Neuronal stem cell (in vitro differentiated cells): ENCODE results near the gene IGFL3. TPM values are rescaled to one million over a fixed set of nuclear protein-coding genes. Genes with fewer than 3 reads are reported as not detected.
"Not testable (repeated sequence)": the region's sequence is repeated elsewhere in the genome, so short reads cannot be mapped to it uniquely, and the experiment has no call there.

Experiments used
- DNase-seq: peaks from one replicate; pipeline ENCODE4 v3.0.0-alpha.2; 2013; ENCODE audit warnings: low spot score
- H2AFZ ChIP-seq: one replicate; pipeline ENCODE4 v1.6.1; 2013; ENCODE audit warnings: mild to moderate bottlenecking, low read length, inconsistent platforms
- H2AK5ac ChIP-seq: 2 replicates; pipeline ENCODE4 v1.6.1; 2013; ENCODE audit warnings: low read depth, mild to moderate bottlenecking, inconsistent platforms, low read length, moderate library complexity, mixed read lengths
- H2BK120ac ChIP-seq: 2 replicates; pipeline ENCODE4 v1.6.1; 2013; ENCODE audit warnings: low read depth, mild to moderate bottlenecking, inconsistent platforms, low read length, moderate library complexity, mixed read lengths
- H2BK12ac ChIP-seq: one replicate; pipeline ENCODE4 v1.6.1; 2013; ENCODE audit warnings: low read length, inconsistent platforms
- H2BK15ac ChIP-seq: 2 replicates; pipeline ENCODE4 v1.6.1; 2013; ENCODE audit warnings: mild to moderate bottlenecking, low read length, inconsistent platforms, mixed read lengths
- H2BK5ac ChIP-seq: one replicate; pipeline ENCODE4 v1.6.1; 2013; ENCODE audit warnings: inconsistent platforms, mild to moderate bottlenecking, low read length, moderate library complexity
- H3K14ac ChIP-seq: one replicate; pipeline ENCODE4 v1.6.1; 2013; ENCODE audit warnings: low read length, inconsistent platforms
- H3K18ac ChIP-seq: 2 replicates; pipeline ENCODE4 v1.6.1; 2013; ENCODE audit warnings: low read length, inconsistent platforms
- H3K23ac ChIP-seq: 2 replicates; pipeline ENCODE4 v1.6.1; 2013; ENCODE audit warnings: low read depth, mild to moderate bottlenecking, mixed read lengths, low read length, inconsistent platforms; ENCODE audit not compliant: poor library complexity
- H3K27ac ChIP-seq: replicated peaks from 3 replicates; pipeline ENCODE4 v1.5.1; 2013; ENCODE audit warnings: low read length, inconsistent platforms
- H3K27me3 ChIP-seq, 3 experiments: 2 replicates each; pipeline ENCODE4 v1.6.1; 2013; ENCODE audit warnings: low read length in 3 of 3, mild to moderate bottlenecking in 2 of 3, inconsistent platforms in 1 of 3, low read depth in 1 of 3, mixed read lengths in 1 of 3, moderate library complexity in 1 of 3; ENCODE audit not compliant: control insufficient read depth in 3 of 3, insufficient read depth in 3 of 3
- H3K36me3 ChIP-seq, 2 donors: replicated peaks in 1 of 2; 2 replicates each; pipeline ENCODE4 v1.6.1; 2013; ENCODE audit warnings: low read length in 2 of 2; ENCODE audit not compliant: control insufficient read depth in 2 of 2, insufficient read depth in 2 of 2
- H3K4ac ChIP-seq: 2 replicates; pipeline ENCODE4 v1.6.1; 2013; ENCODE audit warnings: inconsistent platforms, mild to moderate bottlenecking, low read length, moderate library complexity
- H3K4me1 ChIP-seq, 2 donors: 1 replicate in 1 of 2; 2 replicates in 1 of 2; pipeline ENCODE4 v1.6.1; 2013; ENCODE audit warnings: low read length in 2 of 2, low read depth in 1 of 2; ENCODE audit not compliant: control insufficient read depth in 2 of 2, insufficient read depth in 1 of 2
- H3K4me2 ChIP-seq: one replicate; pipeline ENCODE4 v1.6.1; 2013; ENCODE audit warnings: mild to moderate bottlenecking, low read length, inconsistent platforms; ENCODE audit not compliant: insufficient read depth, poor library complexity, severe bottlenecking
- H3K4me3 ChIP-seq, 2 donors: 2 replicates each; pipeline ENCODE4 v1.5.1; 2013; ENCODE audit warnings: low read length in 2 of 2, mild to moderate bottlenecking in 2 of 2, inconsistent platforms in 1 of 2, moderate library complexity in 1 of 2
- H3K79me1 ChIP-seq: one replicate; pipeline ENCODE4 v1.6.1; 2013; ENCODE audit warnings: low read depth, mild to moderate bottlenecking, inconsistent platforms, low read length, moderate library complexity
- H3K9ac ChIP-seq: one replicate; pipeline ENCODE4 v1.6.1; 2013; ENCODE audit warnings: mild to moderate bottlenecking, low read depth, low read length, inconsistent platforms; ENCODE audit not compliant: poor library complexity
- H3K9me3 ChIP-seq, 2 donors: replicated peaks in 1 of 2; 2 replicates each; pipeline versions ENCODE3 to v1.6.1; 2013; ENCODE audit warnings: low read length in 2 of 2, mild to moderate bottlenecking in 2 of 2, inconsistent platforms in 1 of 2, low read depth in 1 of 2, mixed read lengths in 1 of 2, moderate library complexity in 1 of 2; ENCODE audit not compliant: control insufficient read depth in 2 of 2, insufficient read depth in 1 of 2
- H4K8ac ChIP-seq: one replicate; pipeline ENCODE4 v1.6.1; 2013; ENCODE audit warnings: low read depth, mild to moderate bottlenecking, inconsistent platforms, low read length, moderate library complexity
- H4K91ac ChIP-seq: one replicate; pipeline ENCODE4 v1.6.1; 2013; ENCODE audit warnings: low read length, low read depth, mild to moderate bottlenecking, inconsistent platforms; ENCODE audit not compliant: poor library complexity
- WGBS, 2 donors: extraction: QIAGEN DNeasy Blood & Tissue Kit; methylation state at CpG; one replicate each; pipeline ENCODE4 v1.1.7; 2013; ENCODE audit warnings: missing lambda C conversion rate in 2 of 2, mixed read lengths in 1 of 2; ENCODE audit not compliant: insufficient read length in 2 of 2, insufficient replicate concordance in 1 of 2; ENCODE audit errors: extremely low coverage in 2 of 2; 5-methylcytosine and 5-hydroxymethylcytosine counted together
- polyA plus RNA-seq, 2 experiments: library from polyadenylated mRNA; stranded (reverse); fragments of 200-250 nt; gene quantifications; one replicate each; pipeline ENCODE4 v1.2.3, GENCODE V29; 2013

The IGFL3 gene
- 0.08 TPM for polyA plus RNA-seq (2013, experiment 1 of 2)
- polyA plus RNA-seq (2013, experiment 2 of 2), result 0.21 TPM

DNA sequence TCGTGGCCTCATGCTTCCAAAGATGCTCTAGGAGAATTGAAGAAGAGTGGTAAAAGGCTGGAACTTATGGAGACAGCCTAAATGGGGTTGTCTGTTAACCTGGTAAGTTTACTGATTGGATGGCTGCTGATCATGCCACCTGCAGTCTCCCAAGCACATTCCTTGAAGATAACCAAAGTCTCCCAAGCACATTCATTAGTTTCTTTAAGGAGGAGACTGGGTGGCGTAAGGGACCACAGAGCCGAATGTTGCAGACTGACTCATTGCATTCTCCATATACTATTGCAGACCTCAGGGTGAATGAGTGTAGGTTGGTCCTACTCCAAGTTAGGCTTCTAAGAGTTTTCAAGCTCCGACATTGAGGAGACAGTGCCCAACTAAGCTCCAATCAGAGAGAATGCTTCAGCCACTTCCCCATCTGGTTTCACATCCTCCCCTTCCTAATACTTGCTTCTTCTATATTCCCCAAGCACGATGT lies at the start of gene IGFL3:
Gene IGFL3, minus strand, starts transcription at position 51 of the 478 bp plus-strand sequence. Its CDS starts 39 bp downstream, at position 12.
- Histone ChIP-seq H4K8ac (no peak within 1 kb of the TSS), H3K9ac (no peak within 1 kb of the TSS)
- WGBS, 2 donors, result no CpG with 5 or more reads among the region's 5 CpGs

GRCh38 chr19:46173886-46174480 lies 49.5 kb upstream of the IGFL3 start:
- Histone ChIP-seq H3K23ac (no peak overlapping the region), H3K9ac (no peak overlapping the region), H3K79me1 (no peaks in the 10 kb centered on the region), H3K4ac (no peak overlapping the region), H2BK5ac (no peak overlapping the region), H2AFZ (no peak overlapping the region), H3K9me3 (no peaks in the 10 kb centered on the region), H2BK120ac (no peak overlapping the region), H3K18ac (no peak overlapping the region), H2BK12ac (no peak overlapping the region), H2AK5ac (no peak overlapping the region), H3K4me3 (no peak overlapping the region), H3K14ac (no peak overlapping the region), H2BK15ac (no peak overlapping the region), H3K27ac (no peak overlapping the region), H4K8ac (no peak overlapping the region), H3K36me3 (no peaks in the 10 kb centered on the region), H3K27me3 (peaks cover 0 to 8% (median 0%) of the 10 kb centered on the region in 3 experiments), H3K4me2 (no peak overlapping the region), H4K91ac (no peak overlapping the region), H3K4me1 (no peaks in the 10 kb centered on the region)
- WGBS, 2 donors, result no CpG with 5 or more reads among the region's 8 CpGs
- DNase-seq, result no peak

More for the DNA sequence above, at the start of gene IGFL3:
- no peak within 1 kb of the TSS for H3K23ac ChIP-seq
- no peak within 1 kb of the TSS for H3K4ac ChIP-seq
- no peak within 1 kb of the TSS for H4K91ac ChIP-seq
- H3K18ac ChIP-seq, result no peak within 1 kb of the TSS
- H3K4me2 ChIP-seq, result no peak within 1 kb of the TSS
- H3K4me1 ChIP-seq, result peaks cover 2 to 3% of the 10 kb centered on the region in 2 donors
- no peaks in the 10 kb centered on the region for H3K79me1 ChIP-seq
- H2BK120ac ChIP-seq, result no peak within 1 kb of the TSS
- H2BK12ac ChIP-seq, result no peak within 1 kb of the TSS
- H3K27ac ChIP-seq, result no peak within 1 kb of the TSS
- no peak for DNase-seq
- H3K36me3 ChIP-seq, result no peaks in the 10 kb centered on the region
- no peak within 1 kb of the TSS for H3K14ac ChIP-seq
- H3K9me3 ChIP-seq, result peaks cover 0 to 7% of the 10 kb centered on the region in 2 donors
- no peak within 1 kb of the TSS for H2BK15ac ChIP-seq
- no peak within 1 kb of the TSS for H3K4me3 ChIP-seq
- H2BK5ac ChIP-seq, result no peak within 1 kb of the TSS
- H2AK5ac ChIP-seq, result no peak within 1 kb of the TSS
- peaks cover 0 to 10% (median 0%) of the 10 kb centered on the region in 3 experiments for H3K27me3 ChIP-seq
- no peak within 1 kb of the TSS for H2AFZ ChIP-seq

DNA sequence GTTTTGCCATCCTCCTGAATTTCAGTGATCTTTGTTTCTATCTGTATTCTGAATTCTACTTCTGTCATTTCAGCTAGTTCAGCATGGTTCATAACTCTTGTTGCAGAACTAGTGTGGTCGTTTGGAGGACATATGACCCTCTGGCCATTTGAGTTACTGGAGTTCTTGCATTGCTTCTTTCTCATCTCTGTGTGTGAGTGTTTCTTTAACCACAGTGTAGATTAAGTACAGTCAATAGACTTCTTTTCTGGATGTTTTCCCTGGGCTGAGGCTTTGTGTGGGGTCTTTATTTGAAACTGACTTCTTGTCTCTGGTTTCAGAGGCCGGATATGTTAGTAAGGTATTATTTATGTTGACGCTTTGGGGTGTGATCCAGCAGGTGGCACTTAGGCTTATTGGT lies 38.2 kb upstream of the IGFL3 start:
- Histone ChIP-seq H4K8ac (no peak overlapping the region), H2BK5ac (no peak overlapping the region), H3K9ac (no peak overlapping the region), H3K14ac (no peak overlapping the region), H2BK15ac (no peak overlapping the region), H3K4me1 (no peaks in the 10 kb centered on the region), H3K4ac (no peak overlapping the region), H2BK12ac (no peak overlapping the region), H3K18ac (no peak overlapping the region), H4K91ac (no peak overlapping the region), H2AK5ac (no peak overlapping the region), H3K27me3 (peaks cover 0 to 23% (median 0%) of the 10 kb centered on the region in 3 experiments), H3K36me3 (no peaks in the 10 kb centered on the region), H3K4me3 (no peak overlapping the region), H3K4me2 (no peak overlapping the region), H3K9me3 (peaks cover 0 to 6% of the 10 kb centered on the region in 2 donors), H2BK120ac (no peak overlapping the region), H3K23ac (no peak overlapping the region), H3K79me1 (no peaks in the 10 kb centered on the region), H2AFZ (no peak overlapping the region), H3K27ac (no peak overlapping the region)
- no CpG with 5 or more reads among the region's 3 CpGs for WGBS, 2 donors
- no peak for DNase-seq

DNA sequence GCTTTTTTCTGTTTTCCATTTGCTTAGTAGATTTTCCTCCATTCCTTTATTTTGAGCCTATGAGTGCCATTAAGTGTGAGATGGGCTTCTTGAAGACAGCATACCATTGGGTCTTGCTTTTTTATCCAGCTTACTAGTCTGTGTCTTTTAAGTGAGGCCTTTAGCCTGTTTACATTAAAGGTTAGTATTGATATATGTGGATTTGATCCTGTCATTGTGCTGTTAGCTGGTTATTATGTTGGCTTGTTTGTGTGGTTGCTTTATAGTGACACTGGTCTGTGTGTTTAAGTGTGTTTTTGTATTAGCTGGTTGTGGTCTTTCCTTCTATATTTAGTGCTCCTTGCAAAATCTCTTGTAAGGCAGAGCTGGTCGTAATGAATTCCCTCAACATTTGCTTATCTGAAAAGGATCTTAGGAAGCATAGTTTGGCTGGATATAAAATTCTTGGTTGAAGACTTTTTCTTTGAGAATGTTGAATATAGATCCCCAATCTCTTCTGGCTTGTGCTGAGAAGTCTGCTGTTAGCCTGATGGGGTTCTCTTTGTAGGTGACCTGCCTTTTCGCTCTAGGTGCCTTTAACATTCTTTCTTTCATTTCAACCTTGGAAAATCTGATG lies 37.3 kb upstream of the IGFL3 start:
- not testable (repeated sequence) for H2BK12ac ChIP-seq, H2BK15ac ChIP-seq, H3K27ac ChIP-seq, H3K4me2 ChIP-seq, H2BK5ac ChIP-seq, H2BK120ac ChIP-seq, H3K79me1 ChIP-seq, H3K14ac ChIP-seq, H2AFZ ChIP-seq, H3K4ac ChIP-seq, H3K4me3 ChIP-seq, DNase-seq, H4K8ac ChIP-seq, H3K9me3 ChIP-seq, H2AK5ac ChIP-seq, H3K18ac ChIP-seq, H4K91ac ChIP-seq, H3K4me1 ChIP-seq, H3K23ac ChIP-seq, H3K9ac ChIP-seq, H3K36me3 ChIP-seq
- peaks cover 0 to 21% (median 0%) of the 10 kb centered on the region in 3 experiments for H3K27me3 ChIP-seq
- no CpG with 5 or more reads among the region's 2 CpGs for WGBS, 2 donors
